Progenitor cell of endocrine pancreas (in vitro differentiated cells): Measurements from ENCODE around the gene BEND4. TPM values are rescaled to one million over a fixed set of nuclear protein-coding genes. Genes with fewer than 3 reads are reported as not detected.

Source experiments
- DNase-seq: peaks from one replicate; pipeline ENCODE4 v3.0.0; 2021; ENCODE audit warnings: low spot score; ENCODE audit not compliant: unreplicated experiment
- H3K27ac Mint-ChIP-seq: 2 replicates; pipeline ENCODE4 v1.8.0; 2021; ENCODE audit warnings: mild to moderate bottlenecking, moderate library complexity, mixed read lengths
- H3K27me3 Mint-ChIP-seq: 2 replicates; pipeline ENCODE4 v1.8.0; 2021; ENCODE audit warnings: mixed read lengths
- H3K36me3 Mint-ChIP-seq: 2 replicates; pipeline ENCODE4 v1.8.0; 2022; ENCODE audit warnings: mixed read lengths; ENCODE audit not compliant: insufficient read depth
- H3K4me1 Mint-ChIP-seq: 2 replicates; pipeline ENCODE4 v1.8.0; 2021; ENCODE audit warnings: low read depth, mixed read lengths
- H3K4me3 Mint-ChIP-seq: 2 replicates; pipeline ENCODE4 v1.8.0; 2021; ENCODE audit warnings: low read depth, mild to moderate bottlenecking, moderate library complexity, mixed read lengths
- H3K9me3 Mint-ChIP-seq: 2 replicates; pipeline ENCODE4 v1.8.0; 2021; ENCODE audit warnings: low read depth, mixed read lengths
- total RNA-seq: library from RNA; stranded (reverse); gene quantifications from 2 replicates; pipeline ENCODE4 v1.2.1, GENCODE V29; 2021
- TF ChIP-seq, protein P1 (sequence below): fragments of 200-600 bp; sonication (generic); IDR thresholded peaks from one replicate; pipeline ENCODE4 v1.5.0; 2021; ENCODE audit warnings: antibody characterized with exemption, mild to moderate bottlenecking; ENCODE audit not compliant: unreplicated experiment

Gene BEND4
- total RNA-seq, 1 donor from 2014 or later, result 0.55 TPM

DNA sequence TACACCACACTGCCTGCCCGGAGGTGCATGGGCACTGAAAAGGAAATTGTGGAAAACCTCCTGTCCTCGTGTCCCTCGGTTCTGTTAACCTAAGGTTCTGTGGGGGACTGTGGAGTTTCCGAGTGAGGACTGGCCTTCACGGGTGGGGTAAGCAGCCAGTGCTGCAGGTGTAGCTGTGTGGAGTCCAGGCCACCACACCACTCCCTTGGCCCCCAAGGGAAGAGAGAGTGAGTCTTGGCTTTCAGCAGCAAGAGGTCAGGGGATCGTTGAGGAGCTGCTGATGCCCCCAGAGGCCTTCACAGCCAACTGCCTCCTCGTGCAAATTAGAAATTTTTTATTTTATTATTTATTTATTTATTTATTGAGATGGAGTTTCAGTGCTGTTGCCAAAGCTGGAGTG, 20.4 kb downstream of the BEND4 start:
- TF ChIP-seq, protein P1, sequence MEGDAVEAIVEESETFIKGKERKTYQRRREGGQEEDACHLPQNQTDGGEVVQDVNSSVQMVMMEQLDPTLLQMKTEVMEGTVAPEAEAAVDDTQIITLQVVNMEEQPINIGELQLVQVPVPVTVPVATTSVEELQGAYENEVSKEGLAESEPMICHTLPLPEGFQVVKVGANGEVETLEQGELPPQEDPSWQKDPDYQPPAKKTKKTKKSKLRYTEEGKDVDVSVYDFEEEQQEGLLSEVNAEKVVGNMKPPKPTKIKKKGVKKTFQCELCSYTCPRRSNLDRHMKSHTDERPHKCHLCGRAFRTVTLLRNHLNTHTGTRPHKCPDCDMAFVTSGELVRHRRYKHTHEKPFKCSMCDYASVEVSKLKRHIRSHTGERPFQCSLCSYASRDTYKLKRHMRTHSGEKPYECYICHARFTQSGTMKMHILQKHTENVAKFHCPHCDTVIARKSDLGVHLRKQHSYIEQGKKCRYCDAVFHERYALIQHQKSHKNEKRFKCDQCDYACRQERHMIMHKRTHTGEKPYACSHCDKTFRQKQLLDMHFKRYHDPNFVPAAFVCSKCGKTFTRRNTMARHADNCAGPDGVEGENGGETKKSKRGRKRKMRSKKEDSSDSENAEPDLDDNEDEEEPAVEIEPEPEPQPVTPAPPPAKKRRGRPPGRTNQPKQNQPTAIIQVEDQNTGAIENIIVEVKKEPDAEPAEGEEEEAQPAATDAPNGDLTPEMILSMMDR, result no peak
- no peaks in the 10 kb centered on the region for H3K27me3 Mint-ChIP-seq
- no peak overlapping the region for H3K4me3 Mint-ChIP-seq
- no peak overlapping the region for H3K27ac Mint-ChIP-seq
- peaks cover 11% of the 10 kb centered on the region for H3K9me3 Mint-ChIP-seq
- no peaks in the 10 kb centered on the region for H3K4me1 Mint-ChIP-seq
- DNase-seq, result no peak
- H3K36me3 Mint-ChIP-seq, result peaks cover 2% of the 10 kb centered on the region

- Mint-ChIP-seq H3K4me3 (no peak overlapping the region), H3K27ac (no peak overlapping the region), H3K9me3 (no peaks in the 10 kb centered on the region), H3K36me3 (no peaks in the 10 kb centered on the region), H3K27me3 (peaks cover 4% of the 10 kb centered on the region), H3K4me1 (peaks cover 3% of the 10 kb centered on the region)
- TF ChIP-seq, protein P1, result no peak
- DNase-seq, result no peak
These were observed 29.3 kb downstream of the BEND4 start for GRCh38 chr4:42123071-42123644.

DNA sequence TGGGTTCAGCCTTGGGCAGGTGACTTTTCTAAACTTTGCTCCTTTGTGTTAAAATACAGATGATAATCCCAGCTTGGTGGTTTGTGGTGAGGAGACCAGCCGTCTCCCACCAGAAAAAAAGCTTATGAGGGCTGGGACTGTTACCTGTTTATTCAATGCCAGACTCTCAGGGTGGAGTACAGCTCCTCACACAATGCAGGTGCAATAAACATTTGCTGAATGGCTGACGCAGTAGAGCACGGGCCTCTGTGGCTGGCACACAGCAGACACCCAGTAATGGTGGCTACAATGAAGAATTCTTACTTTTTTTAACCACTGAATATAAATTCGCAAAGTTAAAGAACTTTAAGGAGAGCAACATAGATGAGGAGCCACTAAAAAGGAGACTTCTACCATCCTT, 30.2 kb downstream of the BEND4 start:
- Mint-ChIP-seq H3K4me1 (peaks cover 3% of the 10 kb centered on the region), H3K27ac (no peak overlapping the region), H3K4me3 (no peak overlapping the region), H3K36me3 (no peaks in the 10 kb centered on the region), H3K27me3 (peaks cover 4% of the 10 kb centered on the region), H3K9me3 (no peaks in the 10 kb centered on the region)
- TF ChIP-seq, protein P1, result no peak
- DNase-seq, result no peak

- H3K4me3 Mint-ChIP-seq, result no peak overlapping the region
- DNase-seq, result no peak
- no peaks in the 10 kb centered on the region for H3K36me3 Mint-ChIP-seq
- H3K9me3 Mint-ChIP-seq, result no peaks in the 10 kb centered on the region
- peaks cover 8% of the 10 kb centered on the region for H3K27me3 Mint-ChIP-seq
- no peak overlapping the region for H3K27ac Mint-ChIP-seq
- TF ChIP-seq, protein P1, result no peak
- peaks cover 3% of the 10 kb centered on the region for H3K4me1 Mint-ChIP-seq
These were observed 32.6 kb downstream of the BEND4 start for GRCh38 chr4:42119886-42120285.

DNA sequence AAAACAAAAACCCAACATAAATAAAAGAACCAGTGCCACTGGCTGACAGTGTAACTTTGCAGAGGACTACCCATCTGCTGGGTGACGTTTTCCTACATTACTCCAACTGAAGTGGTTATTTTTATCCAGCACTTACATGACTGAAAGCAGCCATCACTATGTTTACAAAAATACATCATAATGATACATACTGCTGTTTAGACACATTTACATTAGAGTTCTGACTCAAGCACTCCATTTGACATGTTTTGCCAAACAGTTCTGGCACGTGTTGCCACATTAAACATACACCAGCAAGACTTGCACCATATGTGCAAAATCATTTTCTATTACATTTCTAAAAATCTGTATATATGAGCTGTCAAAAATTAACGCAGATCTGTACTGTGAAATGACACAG, 39.6 kb downstream of the BEND4 start:
- no peak for DNase-seq
- no peaks in the 10 kb centered on the region for H3K4me1 Mint-ChIP-seq
- H3K27ac Mint-ChIP-seq, result no peak overlapping the region
- H3K4me3 Mint-ChIP-seq, result no peak overlapping the region
- peaks cover 7% of the 10 kb centered on the region for H3K27me3 Mint-ChIP-seq
- TF ChIP-seq, protein P1, result no peak
- peaks cover 4% of the 10 kb centered on the region for H3K9me3 Mint-ChIP-seq
- no peaks in the 10 kb centered on the region for H3K36me3 Mint-ChIP-seq
